Measurements from ENCODE around the gene GALNT1. TPM values are rescaled to one million over a fixed set of nuclear protein-coding genes. Genes with fewer than 3 reads are reported as not detected.

Gene GALNT1
- total RNA-seq, 2 donors from 2014 or later, result 27.0 to 37.2 TPM

DNA sequence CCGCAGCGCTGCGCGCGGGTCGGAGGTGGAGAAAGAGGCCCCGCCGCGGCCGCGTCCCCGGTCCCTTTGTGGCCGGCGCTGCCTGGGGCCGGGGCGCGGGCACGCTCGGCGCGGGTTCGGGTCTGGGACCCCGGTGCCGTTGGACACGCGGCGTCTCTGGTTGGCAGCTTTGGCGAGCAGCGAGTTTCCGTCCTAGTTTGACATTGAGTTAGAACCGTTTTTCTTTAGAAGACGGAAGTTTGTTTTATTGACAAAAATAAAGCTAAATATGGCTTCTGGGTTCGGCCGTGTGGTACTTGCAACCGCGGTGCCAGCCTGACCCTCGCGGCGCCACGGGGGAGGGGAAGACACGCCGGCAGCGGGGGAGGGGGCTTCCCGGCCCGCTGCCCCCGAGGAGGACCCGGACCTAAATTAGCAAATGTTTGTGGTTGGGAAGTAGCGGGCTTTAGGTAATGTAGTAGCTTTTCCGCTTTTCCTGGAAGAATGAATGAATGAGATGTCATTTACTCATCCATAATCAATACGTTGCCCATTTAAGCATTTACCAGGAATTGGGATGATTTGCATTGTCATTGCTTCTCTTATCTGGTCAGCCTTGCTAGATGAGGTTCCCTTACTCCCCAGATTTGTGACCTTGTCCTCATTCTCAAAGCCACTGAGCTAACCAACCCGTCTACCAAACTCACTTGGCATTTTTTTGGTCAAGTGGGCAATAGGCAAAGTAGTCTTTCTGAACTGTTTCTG is 530 bp downstream of the GALNT1 start:
- TF ChIP-seq, protein P1, sequence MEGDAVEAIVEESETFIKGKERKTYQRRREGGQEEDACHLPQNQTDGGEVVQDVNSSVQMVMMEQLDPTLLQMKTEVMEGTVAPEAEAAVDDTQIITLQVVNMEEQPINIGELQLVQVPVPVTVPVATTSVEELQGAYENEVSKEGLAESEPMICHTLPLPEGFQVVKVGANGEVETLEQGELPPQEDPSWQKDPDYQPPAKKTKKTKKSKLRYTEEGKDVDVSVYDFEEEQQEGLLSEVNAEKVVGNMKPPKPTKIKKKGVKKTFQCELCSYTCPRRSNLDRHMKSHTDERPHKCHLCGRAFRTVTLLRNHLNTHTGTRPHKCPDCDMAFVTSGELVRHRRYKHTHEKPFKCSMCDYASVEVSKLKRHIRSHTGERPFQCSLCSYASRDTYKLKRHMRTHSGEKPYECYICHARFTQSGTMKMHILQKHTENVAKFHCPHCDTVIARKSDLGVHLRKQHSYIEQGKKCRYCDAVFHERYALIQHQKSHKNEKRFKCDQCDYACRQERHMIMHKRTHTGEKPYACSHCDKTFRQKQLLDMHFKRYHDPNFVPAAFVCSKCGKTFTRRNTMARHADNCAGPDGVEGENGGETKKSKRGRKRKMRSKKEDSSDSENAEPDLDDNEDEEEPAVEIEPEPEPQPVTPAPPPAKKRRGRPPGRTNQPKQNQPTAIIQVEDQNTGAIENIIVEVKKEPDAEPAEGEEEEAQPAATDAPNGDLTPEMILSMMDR (IDR thresholded peaks at IDR 0.05), result no peak
- no peak for TF ChIP-seq POLR2A (IDR thresholded peaks at IDR 0.05)
- peak; percentile 9 for ATAC-seq
- Histone ChIP-seq H3K4me1 (peaks cover 14% of the 10 kb centered on the region), H3K27ac (peak overlapping the region; percentile 17 to 79 (median 70)), H3K27me3 (no peaks in the 10 kb centered on the region), H3K36me3 (replicated peaks in 1 of 2; ENCODE audit: insufficient read depth in 1 of 2, low read depth in 2 of 2) (no peaks in the 10 kb centered on the region), H3K9me3 (no peaks in the 10 kb centered on the region), H3K4me3 (peak overlapping the region; percentile 50 to 80)
- peak; percentile 4 to 27 (median 18) for DNase-seq
- 1 to 2% methylated on average over 44 to 45 of the region's 51 CpGs for WGBS, 2 donors
- intact Hi-C loops (cut with DNase I), result no loop called here

DNA sequence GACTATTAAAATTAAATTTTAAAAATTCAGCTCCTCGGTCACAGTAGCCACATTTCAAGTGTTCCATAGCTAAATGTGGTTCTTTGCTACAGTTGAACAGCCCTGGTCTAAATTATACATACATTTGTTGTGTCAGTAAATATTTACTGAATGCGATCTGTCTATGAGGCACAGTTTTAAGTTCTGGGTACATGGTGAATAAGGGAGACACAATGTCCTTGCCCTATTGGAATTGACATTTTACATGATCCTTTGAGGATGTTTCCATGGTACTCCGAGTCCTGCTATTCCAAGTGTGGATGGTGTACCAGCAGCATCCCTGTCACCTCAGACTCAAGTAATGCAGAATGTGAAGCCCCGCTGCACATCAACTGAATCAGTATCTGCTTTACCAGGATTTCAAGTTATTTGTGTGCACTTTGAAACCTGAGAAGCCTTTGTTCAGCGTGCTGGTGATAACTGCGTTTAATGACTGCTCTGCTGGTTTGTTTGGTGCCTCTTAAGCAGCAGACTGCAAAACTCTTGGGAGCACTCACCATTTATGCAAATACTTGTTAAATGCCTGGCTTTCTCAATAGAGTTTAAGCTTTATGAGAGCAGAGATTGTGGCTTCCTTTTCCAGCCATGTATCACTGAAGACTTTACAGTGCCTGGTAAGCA is 1.5 kb downstream of the GALNT1 start:
- TF ChIP-seq POLR2A (IDR thresholded peaks at IDR 0.05), result no peak
- TF ChIP-seq, protein P1 (IDR thresholded peaks at IDR 0.05), result no peak
- Histone ChIP-seq H3K9me3 (peaks cover 0 to 3% (median 0%) of the 10 kb centered on the region in 3 donors), H3K27me3 (no peaks in the 10 kb centered on the region), H3K36me3 (replicated peaks in 1 of 2; ENCODE audit: insufficient read depth in 1 of 2, low read depth in 2 of 2) (no peaks in the 10 kb centered on the region), H3K27ac (peak overlapping the region in 1 of 4 donors; percentile 27), H3K4me1 (peaks cover 14% of the 10 kb centered on the region), H3K4me3 (no peak overlapping the region)
- no peak for DNase-seq
- 36 to 40% methylated on average over 6 of the region's 6 CpGs for WGBS, 2 donors
- intact Hi-C loops (cut with DNase I), result no loop called here
- no peak for ATAC-seq

GRCh38 chr18:35584735-35585134 is 3.2 kb downstream of the GALNT1 start:
- intact Hi-C loops (cut with DNase I), result no loop called here
- TF ChIP-seq POLR2A (IDR thresholded peaks at IDR 0.05), result no peak
- TF ChIP-seq, protein P1 (IDR thresholded peaks at IDR 0.05), result no peak
- Histone ChIP-seq H3K9me3 (peaks cover 0 to 8% (median 0%) of the 10 kb centered on the region in 3 donors), H3K27ac (no peak overlapping the region), H3K27me3 (no peaks in the 10 kb centered on the region), H3K4me1 (peaks cover 14% of the 10 kb centered on the region), H3K4me3 (no peak overlapping the region), H3K36me3 (replicated peaks in 1 of 2; ENCODE audit: insufficient read depth in 1 of 2, low read depth in 2 of 2) (no peaks in the 10 kb centered on the region)
- ATAC-seq, result no peak
- no peak for DNase-seq
- WGBS, 2 donors, result 89 to 98% methylated on average over 5 of the region's 5 CpGs

GRCh38 chr18:35585608-35586007 is 4.1 kb downstream of the GALNT1 start:
- no peak overlapping the region for H3K4me3 ChIP-seq
- no peaks in the 10 kb centered on the region for H3K36me3 ChIP-seq (replicated peaks in 1 of 2; ENCODE audit: insufficient read depth in 1 of 2, low read depth in 2 of 2)
- peaks cover 0 to 8% (median 0%) of the 10 kb centered on the region in 3 donors for H3K9me3 ChIP-seq
- DNase-seq (no peak), ATAC-seq (no peak)
- H3K27me3 ChIP-seq, result no peaks in the 10 kb centered on the region
- TF ChIP-seq POLR2A (IDR thresholded peaks at IDR 0.05), result no peak
- TF ChIP-seq, protein P1 (IDR thresholded peaks at IDR 0.05), result no peak
- peaks cover 14% of the 10 kb centered on the region for H3K4me1 ChIP-seq
- intact Hi-C loops (cut with DNase I), result no loop called here
- 97% methylated on average over 1 of the region's 1 CpG for whole genome bisulfite sequencing, 2 donors
- no peak overlapping the region for H3K27ac ChIP-seq
